GM12878 (cell line): Measurements from ENCODE around the gene NUP214. TPM values are rescaled to one million over a fixed set of nuclear protein-coding genes. Genes with fewer than 3 reads are reported as not detected.

Experiments
- ATAC-seq: fragments of 200-7000 bp; cut with Tn5 transposase; 3 replicates; pipeline ENCODE4 v1.9.1; 2020; ENCODE audit warnings: mild to moderate bottlenecking, moderate library complexity
- BruUV-seq: library from RNA; stranded (reverse); fragments of 400-500 nt; replicated peaks from 2 replicates; lab custom pipeline; 2021; lab: Mats Ljungman, UMichigan
- CTCF ChIA-PET: fragments of 300-600 bp; sonication (Branson Sonifier 250); formaldehyde crosslinking; extraction: SDS; loops from one replicate; lab custom pipeline; 2021; ENCODE audit warnings: inconsistent platforms; lab: Yijun Ruan, JAX
- POLR2A ChIA-PET: fragments of 350-600 bp; formaldehyde crosslinking; extraction: SDS; loops from one replicate; lab custom pipeline; 2021; ENCODE audit warnings: inconsistent platforms; lab: Charles Lee
- RAD21 ChIA-PET: fragments of 300-600 bp; sonication (Branson Sonifier 250); formaldehyde crosslinking; loops from one replicate; lab custom pipeline; 2023; ENCODE audit warnings: antibody characterized with exemption; ENCODE audit not compliant: unreplicated experiment; lab: Charles Lee
- SMC1A ChIA-PET: fragments of 300-600 bp; sonication (Branson Sonifier 250); formaldehyde crosslinking; loops from one replicate; lab custom pipeline; 2023; ENCODE audit not compliant: unreplicated experiment, uncharacterized antibody; lab: Charles Lee
- DNase-seq: peaks from one replicate; pipeline ENCODE4 v3.0.0-alpha.2; 2011; ENCODE audit warnings: low read depth, low spot score
- FAIRE-seq: peaks from 3 replicates; lab custom pipeline; 2011; peaks lifted over from hg19 to GRCh38; lab: Jason Lieb, UNC
- H2AFZ ChIP-seq: 2 replicates; pipeline ENCODE4 v1.6.0; 2011; ENCODE audit warnings: low read depth, low read length, control low read depth; ENCODE audit not compliant: control insufficient read depth
- H3K27ac ChIP-seq: 2 replicates; pipeline ENCODE4 v1.5.1; 2011; ENCODE audit warnings: control low read depth; ENCODE audit not compliant: control insufficient read depth, insufficient read depth
- H3K27me3 ChIP-seq, 2 experiments: replicated peaks in 1 of 2; 2 replicates each; pipeline versions ENCODE4 v1.6.0 to v1.6.1; 2011; ENCODE audit warnings: low read length in 1 of 2; ENCODE audit not compliant: control insufficient read depth in 2 of 2, insufficient read depth in 2 of 2
- H3K36me3 ChIP-seq, 2 experiments: 2 replicates each; pipeline ENCODE4 v1.5.1; 2011; ENCODE audit warnings: low read length in 1 of 2; ENCODE audit not compliant: control insufficient read depth in 2 of 2, insufficient read depth in 2 of 2
- H3K4me1 ChIP-seq: 2 replicates; pipeline ENCODE4 v1.6.1; 2011; ENCODE audit warnings: mild to moderate bottlenecking, low read length, moderate library complexity, mixed read lengths; ENCODE audit not compliant: control insufficient read depth, insufficient read depth
- H3K4me2 ChIP-seq: 2 replicates; pipeline ENCODE4 v1.6.0; 2011; ENCODE audit warnings: control low read depth; ENCODE audit not compliant: control insufficient read depth, insufficient read depth
- H3K4me3 ChIP-seq: fragments of 200-600 bp; sonication (generic); 2 replicates; pipeline ENCODE4 v1.5.1; 2016
- H3K79me2 ChIP-seq: 2 replicates; pipeline ENCODE4 v1.6.0; 2011; ENCODE audit warnings: low read length; ENCODE audit not compliant: control insufficient read depth, insufficient read depth
- H3K9ac ChIP-seq: 2 replicates; pipeline ENCODE4 v1.8.0; 2011; ENCODE audit warnings: low read length, control low read depth, mixed read lengths; ENCODE audit not compliant: control insufficient read depth, insufficient read depth
- H3K9me3 ChIP-seq: replicated peaks from 3 replicates; pipeline ENCODE4 v1.5.1; 2011; ENCODE audit warnings: mild to moderate bottlenecking, low read length; ENCODE audit not compliant: control insufficient read depth, insufficient read depth
- H4K20me1 ChIP-seq: 2 replicates; pipeline ENCODE4 v1.6.0; 2011; ENCODE audit not compliant: control insufficient read depth, insufficient read depth
- CHD2 ChIP-seq: IDR thresholded peaks from 2 replicates; pipeline ENCODE4 v1.6.1; 2011; ENCODE audit warnings: low read depth, low read length, improper control_type of control experiment, borderline replicate concordance
- E2F8 ChIP-seq: fragments of 450-650 bp; IDR thresholded peaks from 2 replicates; pipeline ENCODE4 v1.6.1; 2018; ENCODE audit warnings: mild to moderate bottlenecking, low read depth, moderate library complexity; ENCODE audit not compliant: partially characterized antibody
- ESRRA ChIP-seq: IDR thresholded peaks from 2 replicates; pipeline ENCODE4 v1.6.1; 2012; ENCODE audit warnings: mild to moderate bottlenecking, low read length, improper control_type of control experiment
- NFIC ChIP-seq: IDR thresholded peaks from 2 replicates; pipeline ENCODE4 v1.6.1; 2012; ENCODE audit warnings: low read depth, mild to moderate bottlenecking, inconsistent platforms, low read length, moderate library complexity
- RAD21 ChIP-seq: IDR thresholded peaks from 2 replicates; pipeline ENCODE4 v1.6.1; 2011; ENCODE audit warnings: mild to moderate bottlenecking, low read depth, low read length, moderate library complexity; ENCODE audit not compliant: insufficient read depth
- RAD51 ChIP-seq: fragments of 450-650 bp; IDR thresholded peaks from 2 replicates; pipeline ENCODE4 v1.6.1; 2016; ENCODE audit warnings: moderate library complexity, mild to moderate bottlenecking, inconsistent platforms
- WGBS: methylation state at CpG from one replicate; pipeline ENCODE4 v1.1.6; 2016; ENCODE audit warnings: low lambda C conversion rate; ENCODE audit not compliant: insufficient replicate concordance, insufficient coverage; ENCODE audit errors: missing lambda C conversion rate; 5-methylcytosine and 5-hydroxymethylcytosine counted together
- in situ Hi-C: fragments of 300-500 bp; cut with MboI; formaldehyde crosslinking; loops from 9 replicates; pipeline ENCODE4 v1.14.3; 2018; ENCODE audit warnings: mixed read lengths
- intact Hi-C: fragments of 100-400 bp; cut with micrococcal nuclease; formaldehyde crosslinking; loops from one replicate; pipeline ENCODE4 v1.14.2; 2022; ENCODE audit not compliant: unreplicated experiment
- polyA plus RNA-seq, 11 experiments: library from polyadenylated mRNA; depleted of rRNA in 4 of 11; unstranded in 6 of 11; stranded (reverse) in 5 of 11; fragments of >200 nt; fragmentation: Nextera tagmentation in 4 of 11; fragmentation: Illumina TruSeq in 1 of 11; extraction: Ambion mirVana in 4 of 11; extraction: Trizol in 1 of 11; gene quantifications; 1 replicate in 1 of 11; 2 replicates in 10 of 11; pipeline versions ENCODE4 v1.2.1 to v1.2.3, GENCODE V29; 2011 to 2016; ENCODE audit warnings: inconsistent platforms in 2 of 11, missing spikeins in 2 of 11, low read depth in 1 of 11
- total RNA-seq, 4 experiments: library from RNA; depleted of rRNA in 3 of 4; stranded (reverse); fragments of >200 nt in 3 of 4; fragmentation: Illumina TruSeq in 1 of 4; extraction: Trizol in 1 of 4; gene quantifications; 2 replicates each; pipeline versions ENCODE4 v1.2.1 to v1.2.3, GENCODE V29; 2013 to 2021
- TF ChIP-seq, protein P1 (sequence below): fragments of 450-650 bp; IDR thresholded peaks from 2 replicates; pipeline ENCODE4 v1.6.1; 2017; ENCODE audit warnings: antibody characterized with exemption, mild to moderate bottlenecking, moderate library complexity

Gene NUP214
- total and polyA plus RNA-seq, 10 of the 15 experiments (the other 5 are each of a cell fraction or from before 2014, with no cell fraction given): 11.7 to 53.8 (median 17.6) TPM

GRCh38 chr9:131191857-131192256 is 66.5 kb downstream of the NUP214 start:
- ATAC-seq (no peak), DNase-seq (no peak), FAIRE-seq (no peak)
- 96% methylated on average over 3 of the region's 3 CpGs for WGBS
- BruUV-seq: no TSS peak
- intact Hi-C loops (no loop called here), in situ Hi-C loops (no loop called here)
- ChIA-PET CTCF (interaction anchor here (0.5 to 0.9 kb wide), 2 partner anchors 9 to 162 kb away, joined by 3 read pairs; no protein-coding TSS in a partner anchor), RAD21 (interaction anchor here (0.7 to 1.3 kb wide), 2 partner anchors 82 to 145 kb away, joined by 3 to 4 read pairs; no protein-coding TSS in a partner anchor), SMC1A (interaction anchor here (0.6 to 1.1 kb wide), 3 partner anchors 82 to 246 kb away, joined by 3 to 4 read pairs (median 3); no protein-coding TSS in a partner anchor), POLR2A (interaction anchor here (0.6 kb wide), 1 partner anchor 132 kb away, joined by 5 read pairs; no protein-coding TSS in a partner anchor)
- H3K4me2 ChIP-seq: no peak overlapping the region
- no peaks in the 10 kb centered on the region for H4K20me1 ChIP-seq
- TF ChIP-seq NFIC: no peak
- no peak for TF ChIP-seq RAD51
- TF ChIP-seq ESRRA: no peak
- TF ChIP-seq, protein P1, sequence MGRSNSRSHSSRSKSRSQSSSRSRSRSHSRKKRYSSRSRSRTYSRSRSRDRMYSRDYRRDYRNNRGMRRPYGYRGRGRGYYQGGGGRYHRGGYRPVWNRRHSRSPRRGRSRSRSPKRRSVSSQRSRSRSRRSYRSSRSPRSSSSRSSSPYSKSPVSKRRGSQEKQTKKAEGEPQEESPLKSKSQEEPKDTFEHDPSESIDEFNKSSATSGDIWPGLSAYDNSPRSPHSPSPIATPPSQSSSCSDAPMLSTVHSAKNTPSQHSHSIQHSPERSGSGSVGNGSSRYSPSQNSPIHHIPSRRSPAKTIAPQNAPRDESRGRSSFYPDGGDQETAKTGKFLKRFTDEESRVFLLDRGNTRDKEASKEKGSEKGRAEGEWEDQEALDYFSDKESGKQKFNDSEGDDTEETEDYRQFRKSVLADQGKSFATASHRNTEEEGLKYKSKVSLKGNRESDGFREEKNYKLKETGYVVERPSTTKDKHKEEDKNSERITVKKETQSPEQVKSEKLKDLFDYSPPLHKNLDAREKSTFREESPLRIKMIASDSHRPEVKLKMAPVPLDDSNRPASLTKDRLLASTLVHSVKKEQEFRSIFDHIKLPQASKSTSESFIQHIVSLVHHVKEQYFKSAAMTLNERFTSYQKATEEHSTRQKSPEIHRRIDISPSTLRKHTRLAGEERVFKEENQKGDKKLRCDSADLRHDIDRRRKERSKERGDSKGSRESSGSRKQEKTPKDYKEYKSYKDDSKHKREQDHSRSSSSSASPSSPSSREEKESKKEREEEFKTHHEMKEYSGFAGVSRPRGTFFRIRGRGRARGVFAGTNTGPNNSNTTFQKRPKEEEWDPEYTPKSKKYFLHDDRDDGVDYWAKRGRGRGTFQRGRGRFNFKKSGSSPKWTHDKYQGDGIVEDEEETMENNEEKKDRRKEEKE: no peak
- no peak for TF ChIP-seq RAD21
- TF ChIP-seq CHD2: no peak
- TF ChIP-seq E2F8: no peak
- H3K27ac ChIP-seq: no peak overlapping the region
- H3K9me3 ChIP-seq: no peaks in the 10 kb centered on the region
- no peaks in the 10 kb centered on the region for H3K79me2 ChIP-seq
- no peak overlapping the region for H2AFZ ChIP-seq
- H3K36me3 ChIP-seq: peaks cover 8 to 22% of the 10 kb centered on the region in 2 experiments
- H3K9ac ChIP-seq: no peak overlapping the region
- no peak overlapping the region for H3K4me3 ChIP-seq
- H3K4me1 ChIP-seq: no peaks in the 10 kb centered on the region
- no peaks in the 10 kb centered on the region for H3K27me3 ChIP-seq
